NCI-H2196 (cell line): ENCODE measurements around the gene FAM168A.

Source experiments
- DNase-seq: peaks from one replicate; lab custom pipeline; 2025; ENCODE audit not compliant: unreplicated experiment; lab: John Stamatoyannopoulos, UW

FAM168A gene

DNA sequence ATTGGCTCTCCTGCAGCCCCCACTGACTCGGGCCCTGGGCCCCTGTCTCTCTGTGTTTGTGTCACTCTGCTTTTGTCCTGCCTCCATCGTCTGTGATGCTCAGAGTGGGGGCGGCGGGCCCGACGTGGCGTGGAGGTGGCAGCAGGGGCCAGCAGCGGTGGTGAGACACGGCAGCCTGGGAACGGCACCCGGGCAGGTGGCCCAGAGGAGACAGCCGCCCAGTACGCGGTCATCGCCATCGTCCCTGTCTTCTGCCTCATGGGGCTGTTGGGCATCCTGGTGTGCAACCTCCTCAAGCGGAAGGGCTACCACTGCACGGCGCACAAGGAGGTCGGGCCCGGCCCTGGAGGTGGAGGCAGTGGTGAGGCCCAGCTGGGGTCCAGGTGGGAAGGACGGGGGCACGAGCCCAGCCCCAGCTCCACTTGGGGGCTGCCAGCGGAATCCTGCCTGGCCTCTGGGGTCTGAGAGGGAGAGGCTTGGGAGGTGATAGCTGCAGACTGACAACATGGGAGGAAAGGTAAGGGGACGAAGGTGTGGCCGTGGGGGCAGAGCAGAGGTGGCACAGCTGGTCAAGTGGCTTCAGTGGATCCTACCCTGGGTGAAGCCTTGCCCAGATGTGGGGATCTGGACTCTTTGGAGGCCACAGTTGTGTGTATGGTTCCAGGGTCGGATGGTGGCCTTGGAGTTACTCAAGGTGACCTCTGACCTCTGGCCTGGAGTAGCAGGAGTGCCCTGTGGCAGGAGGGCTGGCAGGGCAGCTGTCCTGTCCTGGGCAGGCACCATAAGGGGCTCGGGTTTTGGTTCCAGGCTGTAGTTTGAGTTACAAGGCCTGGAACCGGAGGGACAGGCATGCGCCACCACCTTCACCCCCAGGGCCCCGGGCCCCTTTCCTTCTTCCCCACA, 205.6 kb downstream of the FAM168A start:
- no peak for DNase-seq

DNA sequence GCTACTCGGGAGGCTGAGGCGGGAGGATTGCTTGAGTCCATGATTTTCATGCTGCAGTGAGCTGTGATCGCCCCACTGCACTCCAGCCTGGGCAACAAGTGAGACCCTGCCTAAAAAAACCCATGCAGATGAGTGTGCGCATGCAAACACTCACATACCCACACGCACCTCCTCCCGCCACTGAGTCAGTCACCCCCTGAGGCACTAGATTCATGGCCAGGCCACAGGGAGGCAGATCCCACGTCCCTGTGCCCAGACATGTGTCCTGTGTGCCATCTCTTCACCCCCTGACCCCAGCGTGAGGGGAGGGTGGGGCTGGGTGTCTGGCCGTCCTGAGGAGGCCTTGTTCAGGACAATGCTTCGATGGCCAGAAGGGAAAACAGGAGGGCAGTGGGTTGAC, 206.2 kb downstream of the FAM168A start:
- DNase-seq = no peak

DNA sequence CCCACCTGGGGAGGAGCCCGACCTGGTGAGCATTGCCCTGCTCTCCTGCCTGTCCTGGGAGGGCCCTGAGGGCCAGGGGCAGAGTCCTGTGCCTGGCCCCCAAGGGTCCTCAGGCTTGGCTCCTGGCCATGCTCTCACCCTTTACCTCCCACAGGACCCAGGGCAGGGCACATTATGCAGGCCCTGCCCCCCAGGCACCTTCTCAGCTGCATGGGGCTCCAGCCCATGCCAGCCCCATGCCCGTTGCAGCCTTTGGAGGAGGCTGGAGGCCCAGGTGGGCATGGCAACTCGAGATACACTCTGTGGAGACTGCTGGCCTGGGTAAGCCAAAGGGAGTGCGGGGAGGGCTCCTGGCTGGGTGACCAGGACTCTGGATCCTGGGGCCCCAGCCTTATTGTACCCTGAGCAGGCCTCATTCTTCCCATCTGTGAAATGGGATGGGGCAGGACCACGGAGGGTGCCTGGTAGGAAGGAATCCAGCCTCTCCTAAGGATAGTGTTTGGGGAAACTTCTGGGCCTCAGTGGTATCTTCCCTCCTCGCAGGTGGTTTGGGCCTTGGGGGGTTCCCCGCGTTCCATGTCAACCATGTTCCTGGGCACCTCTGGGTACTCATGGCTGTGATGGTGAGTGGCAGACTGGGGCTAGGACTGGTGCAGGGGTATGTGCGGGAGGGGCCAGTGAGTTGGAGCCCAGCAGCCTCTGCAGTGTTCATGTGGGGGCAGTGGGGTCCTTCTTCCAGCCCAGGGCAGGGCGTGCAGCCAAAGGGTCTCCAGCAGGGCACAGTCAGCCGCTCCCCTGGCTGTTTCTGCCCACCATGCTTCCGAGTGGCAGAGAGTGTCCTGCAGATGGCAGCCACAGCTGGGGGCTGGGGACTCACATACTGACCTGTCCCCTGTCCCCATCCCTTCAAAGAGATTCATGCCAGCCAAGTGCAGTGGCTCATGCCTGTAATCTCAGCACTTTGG, 207.0 kb downstream of the FAM168A start:
- DNase-seq = no peak

DNA sequence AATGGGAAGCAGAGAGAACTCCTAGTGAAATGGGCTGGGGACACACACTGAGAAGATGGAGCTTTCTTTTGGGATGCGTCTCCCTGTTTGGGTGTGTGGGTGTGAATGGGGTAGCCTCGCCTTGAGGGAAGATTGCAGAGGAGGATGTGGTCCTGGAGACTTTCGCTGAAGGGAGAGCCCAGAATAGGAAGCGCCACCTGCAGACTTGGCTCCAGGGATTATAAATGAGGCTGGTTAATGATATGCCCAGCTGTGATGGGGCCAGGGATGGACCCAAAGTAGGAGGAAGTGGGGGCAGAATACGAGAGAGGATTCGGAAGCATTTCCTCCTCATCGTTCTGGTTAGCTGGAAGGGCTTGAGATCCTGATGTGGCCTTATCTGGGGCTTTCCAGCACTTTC, 208.0 kb downstream of the FAM168A start:
- DNase-seq = no peak

DNA sequence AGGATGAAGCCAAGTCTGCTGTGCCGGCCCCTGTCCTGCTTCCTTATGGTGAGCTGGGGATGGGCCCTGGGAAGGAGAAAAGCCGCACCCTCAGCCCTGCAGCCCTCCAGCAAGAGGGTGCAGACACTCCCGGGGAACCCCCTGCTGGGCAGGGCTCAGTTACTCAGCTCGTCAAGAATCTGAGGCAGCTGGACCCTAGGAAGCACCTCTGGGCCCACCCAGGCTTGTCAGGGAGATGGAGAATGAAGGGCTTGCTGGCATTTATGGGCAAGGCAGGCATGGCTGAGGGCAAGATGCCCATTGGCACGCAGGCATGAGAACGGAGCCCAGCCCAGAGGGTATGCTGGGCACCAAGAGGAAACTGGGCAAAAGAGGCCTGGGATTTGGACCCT, 208.8 kb downstream of the FAM168A start:
- no peak for DNase-seq

DNA sequence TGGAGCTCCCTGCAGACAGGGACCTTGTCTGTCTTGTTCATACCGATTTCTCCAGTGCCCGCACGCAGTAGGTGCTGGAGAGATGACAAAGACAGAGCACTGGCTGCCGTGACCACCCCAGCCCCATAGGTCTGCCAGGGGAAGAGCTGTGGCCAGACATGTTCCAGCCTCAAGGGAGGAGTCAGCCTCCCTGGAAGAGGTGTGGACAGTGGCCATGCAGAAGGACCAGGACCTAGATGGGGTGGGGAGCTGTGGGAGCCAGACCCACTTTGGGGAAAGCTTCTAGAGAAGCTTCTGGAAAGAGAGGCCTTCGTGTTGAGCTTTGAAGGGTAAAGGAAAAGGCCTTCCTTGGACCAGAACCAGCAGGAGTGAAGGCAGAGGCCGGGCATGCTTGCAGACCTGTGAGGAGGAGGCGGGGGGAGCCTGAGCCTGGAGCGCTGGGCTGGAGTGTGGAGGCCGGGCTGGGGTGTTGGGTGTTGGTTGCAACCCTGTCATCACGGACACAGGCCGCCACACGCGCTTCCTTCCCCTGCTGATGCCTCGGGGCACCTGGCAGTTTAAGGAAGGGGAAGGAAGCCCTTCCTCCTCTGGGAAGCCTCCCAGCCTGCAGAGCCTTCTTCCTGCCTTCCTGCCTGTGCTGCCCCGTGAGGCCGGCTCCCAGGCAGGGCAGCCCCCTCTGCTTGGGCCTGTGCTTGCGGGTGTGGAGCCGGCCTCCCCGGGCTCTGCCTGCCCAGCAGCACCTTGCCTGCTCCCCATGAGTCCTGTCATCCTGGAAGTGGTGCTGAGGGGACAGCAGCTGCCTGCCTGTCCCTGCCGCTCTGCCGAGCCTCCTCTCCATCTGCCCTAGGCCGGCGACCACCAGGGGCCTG, 209.4 kb downstream of the FAM168A start:
- DNase-seq = no peak

DNA sequence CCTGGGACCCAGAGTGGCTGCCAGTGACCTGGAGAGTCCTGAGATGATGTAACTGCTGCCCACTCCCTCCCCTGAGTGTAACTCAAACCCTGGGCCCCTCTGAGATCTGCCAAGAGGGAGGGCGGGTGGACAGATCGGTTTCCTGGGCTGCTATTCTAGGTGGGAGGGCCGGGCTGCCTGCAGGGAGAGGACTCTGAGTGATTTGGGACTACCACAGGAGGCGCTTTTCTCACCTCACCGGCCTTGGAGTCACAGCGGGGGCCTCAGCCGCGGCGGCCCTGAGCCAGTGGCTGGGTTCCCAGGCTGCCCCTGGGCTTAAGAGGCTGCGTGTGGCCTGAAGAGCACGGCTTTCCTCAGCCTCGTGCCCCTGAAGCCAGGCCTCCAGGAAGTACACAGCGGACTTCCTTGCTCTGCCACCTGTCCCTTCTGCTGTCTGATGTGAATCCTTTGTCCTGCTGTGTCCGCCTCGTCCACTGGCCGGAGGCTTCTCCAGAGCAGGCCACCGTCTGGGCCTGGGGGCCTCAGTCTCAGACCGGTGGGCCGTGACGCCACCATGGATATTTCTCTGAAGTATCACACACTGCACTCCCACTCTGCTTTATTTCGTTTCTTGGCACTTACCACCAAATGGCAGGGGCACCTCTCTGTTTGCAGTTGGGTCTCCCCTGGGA, 210.2 kb downstream of the FAM168A start:
- no peak for DNase-seq

DNA sequence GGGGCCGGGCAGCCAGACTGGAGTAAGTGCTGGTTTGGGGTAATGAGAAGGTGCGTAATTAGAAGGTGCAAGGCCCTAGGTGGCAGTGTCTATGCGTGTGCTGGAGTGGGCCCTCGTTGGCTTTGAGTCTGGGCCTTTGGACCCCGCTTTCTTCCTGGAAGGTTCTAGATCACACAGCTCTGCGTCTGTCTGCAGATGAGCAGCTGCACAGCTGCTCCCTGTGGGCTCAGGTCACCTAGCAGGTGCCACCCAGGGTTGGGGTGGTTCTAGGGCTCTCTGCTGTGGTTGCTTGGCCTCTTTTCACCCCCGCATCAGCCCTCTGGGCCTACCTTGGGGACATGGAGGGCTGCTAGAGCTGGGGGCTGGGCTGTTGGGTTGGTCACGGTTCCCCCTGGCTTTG, 211.4 kb downstream of the FAM168A start:
- DNase-seq = no peak

DNA sequence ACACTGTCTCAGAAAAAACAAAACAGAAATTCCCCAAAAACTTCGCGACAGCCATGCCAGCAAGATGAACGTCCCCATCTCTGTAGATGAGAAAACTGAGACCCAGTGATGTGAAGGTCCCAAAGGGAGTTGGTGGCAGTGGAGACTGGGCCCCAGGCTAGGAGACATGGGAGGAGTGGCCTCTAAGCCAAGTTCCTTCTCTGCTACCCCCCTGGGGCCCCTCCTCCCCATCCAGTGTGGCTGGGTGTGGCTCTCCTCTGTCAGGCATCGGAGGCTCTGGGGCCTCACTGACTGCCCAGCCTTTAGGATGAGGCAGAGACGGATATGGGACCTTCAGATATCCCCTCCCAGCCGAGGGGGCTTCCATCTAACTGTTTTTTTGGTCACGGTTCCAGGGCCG, 211.9 kb downstream of the FAM168A start:
- no peak for DNase-seq

DNA sequence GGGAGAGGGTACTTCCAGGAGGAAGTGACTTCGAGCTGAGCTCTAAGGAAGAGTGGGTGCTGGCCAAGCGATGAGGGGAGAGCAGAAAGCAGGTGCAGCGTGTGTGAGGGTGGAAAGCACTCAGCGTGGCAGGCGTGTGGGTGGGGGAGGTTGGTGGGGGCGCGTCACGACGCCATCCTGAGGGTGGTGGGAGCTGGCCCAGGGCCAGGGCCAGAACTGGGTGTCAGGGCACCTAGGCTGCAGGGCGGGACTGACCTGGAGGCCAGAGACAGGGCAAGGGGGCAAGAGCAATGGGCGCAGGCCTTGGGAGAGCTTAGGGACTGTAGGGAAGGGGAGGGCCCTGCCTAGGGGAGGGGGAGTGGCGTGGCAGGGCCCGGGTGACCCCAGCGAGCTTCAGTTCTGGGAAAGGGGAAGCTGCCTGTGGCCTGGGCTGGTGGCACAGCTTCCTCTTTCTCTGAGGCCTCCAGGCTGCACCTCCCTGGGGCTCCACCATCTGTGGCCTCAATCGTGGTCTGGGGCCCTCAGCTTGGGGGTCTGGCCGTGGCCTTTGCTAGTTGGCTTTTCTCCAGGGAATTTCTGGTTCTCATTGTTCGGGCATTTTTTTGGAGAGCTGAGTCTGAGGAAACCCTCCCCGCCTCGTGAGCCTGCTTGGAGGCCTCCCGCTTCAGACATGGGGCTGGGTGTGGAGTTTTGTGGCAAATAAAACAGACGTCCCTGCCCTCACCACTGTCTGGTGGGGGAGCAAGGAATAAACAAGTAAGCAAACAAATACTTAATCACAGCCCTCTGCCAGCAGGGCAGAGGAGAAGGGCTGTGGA, 212.8 kb downstream of the FAM168A start:
- DNase-seq = no peak

DNA sequence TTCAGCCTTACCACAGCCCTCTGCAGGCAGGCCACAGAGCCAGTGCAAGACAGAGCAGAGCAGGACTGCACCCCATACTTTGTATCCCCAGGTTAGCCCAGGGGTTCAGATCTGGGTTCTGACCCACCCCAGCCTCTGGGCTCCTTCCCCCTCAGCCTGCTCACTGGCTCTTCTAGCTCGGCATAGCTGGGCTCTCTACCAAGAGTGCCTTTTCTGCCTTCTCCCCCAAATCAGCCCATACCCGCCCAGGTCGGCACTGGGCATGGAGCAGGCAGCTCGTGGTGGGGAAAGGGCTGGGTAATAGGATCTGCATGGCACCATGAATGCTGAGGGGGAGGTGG, 213.4 kb downstream of the FAM168A start:
- no peak for DNase-seq

DNA sequence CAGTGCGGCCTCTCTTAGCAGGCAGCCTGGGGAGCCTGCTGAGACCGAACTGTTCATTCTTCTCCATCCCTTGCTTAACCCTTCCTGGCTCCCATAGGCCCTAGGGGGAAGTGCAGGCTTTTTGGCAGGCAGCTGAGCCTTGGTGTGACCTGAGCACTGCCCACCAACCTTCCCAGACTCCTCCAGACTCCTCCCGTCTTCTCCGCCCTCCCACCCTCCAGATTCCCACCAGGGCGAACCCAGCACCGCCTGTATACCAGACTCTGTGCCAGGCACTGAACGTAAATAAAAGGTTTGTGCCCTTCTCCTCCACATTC, 213.8 kb downstream of the FAM168A start:
- DNase-seq = no peak

DNA sequence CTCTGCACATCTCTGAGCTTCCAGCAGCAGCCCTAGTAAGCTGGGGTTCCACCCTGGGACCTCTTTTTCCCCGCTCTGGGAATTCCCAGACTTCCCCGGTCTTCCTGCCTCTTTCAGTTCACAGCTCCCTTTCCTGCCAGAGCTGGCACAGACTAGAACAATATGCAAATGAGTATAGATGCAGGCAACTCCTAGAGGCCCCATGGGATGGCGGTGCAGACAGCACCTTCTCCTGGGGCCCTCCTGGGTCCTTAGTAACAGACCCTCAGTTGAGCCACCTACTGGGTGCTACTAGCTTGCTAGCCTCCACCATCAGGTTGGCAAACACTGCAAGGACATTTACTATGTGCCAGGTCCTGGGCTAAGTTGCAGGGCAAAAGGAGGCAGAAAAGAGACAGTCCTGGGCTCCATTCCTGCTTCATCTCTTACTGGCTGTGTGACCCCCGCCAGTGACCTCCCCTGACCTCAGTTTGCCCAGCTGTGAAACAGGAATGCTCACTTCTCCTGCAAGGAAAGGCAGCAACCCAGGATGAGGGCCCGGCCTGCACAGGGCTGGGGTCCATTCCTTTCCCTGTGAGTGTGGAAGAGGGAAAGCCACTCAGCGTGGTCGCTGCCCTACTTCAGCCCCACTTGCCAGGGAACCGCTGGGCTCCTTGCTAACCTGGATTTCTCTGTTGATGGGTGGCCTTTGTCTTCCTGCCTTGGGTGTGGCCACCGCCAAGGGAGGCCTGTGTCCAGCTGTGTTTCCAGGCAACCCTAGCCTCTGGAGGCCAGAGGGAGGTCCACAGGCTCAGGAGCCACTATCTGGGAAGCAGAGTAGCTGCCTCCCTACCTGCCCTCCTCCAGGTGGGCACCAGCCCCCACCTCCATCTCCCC, 214.4 kb downstream of the FAM168A start:
- DNase-seq = no peak

DNA sequence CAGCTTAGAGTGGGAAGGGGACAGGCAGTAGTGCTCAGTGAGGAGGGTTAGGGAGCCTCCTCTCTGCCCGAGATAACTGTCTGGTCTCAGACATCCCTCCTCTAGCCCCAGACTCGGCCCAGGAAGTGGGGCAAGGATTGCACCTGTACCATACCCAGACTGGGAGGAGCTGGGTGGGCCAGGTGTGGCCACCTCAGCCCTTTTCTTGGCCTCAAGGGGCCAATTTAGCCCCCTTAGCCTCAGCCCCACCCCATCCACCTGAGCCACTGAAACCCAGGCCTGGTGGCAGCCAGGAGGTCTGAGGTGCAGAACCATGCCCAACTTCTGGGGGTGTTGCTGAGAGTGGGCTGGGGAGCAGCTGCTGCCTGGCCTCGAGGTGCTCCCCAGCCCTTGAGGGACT, 215.2 kb downstream of the FAM168A start:
- DNase-seq = no peak

DNA sequence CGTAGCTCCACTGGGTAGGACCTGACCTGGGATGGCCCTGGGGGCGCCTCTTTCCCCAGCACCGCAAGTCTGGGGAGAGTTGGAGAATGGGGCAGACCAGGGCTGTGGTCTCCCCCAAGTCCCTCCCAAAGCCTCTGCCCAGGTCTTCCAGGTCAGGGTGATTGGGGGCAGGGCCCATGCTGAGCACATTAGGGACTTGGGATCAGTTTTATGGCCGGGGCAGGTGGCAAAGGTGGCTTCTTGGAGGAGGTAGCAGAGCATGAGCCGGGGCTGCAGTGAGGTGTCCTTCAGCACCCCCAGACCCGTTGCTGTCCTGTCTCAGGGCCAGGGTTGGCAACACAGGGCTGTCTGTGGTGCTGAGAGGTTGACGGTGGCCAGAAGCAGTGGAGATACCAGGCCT, 215.7 kb downstream of the FAM168A start:
- no peak for DNase-seq

DNA sequence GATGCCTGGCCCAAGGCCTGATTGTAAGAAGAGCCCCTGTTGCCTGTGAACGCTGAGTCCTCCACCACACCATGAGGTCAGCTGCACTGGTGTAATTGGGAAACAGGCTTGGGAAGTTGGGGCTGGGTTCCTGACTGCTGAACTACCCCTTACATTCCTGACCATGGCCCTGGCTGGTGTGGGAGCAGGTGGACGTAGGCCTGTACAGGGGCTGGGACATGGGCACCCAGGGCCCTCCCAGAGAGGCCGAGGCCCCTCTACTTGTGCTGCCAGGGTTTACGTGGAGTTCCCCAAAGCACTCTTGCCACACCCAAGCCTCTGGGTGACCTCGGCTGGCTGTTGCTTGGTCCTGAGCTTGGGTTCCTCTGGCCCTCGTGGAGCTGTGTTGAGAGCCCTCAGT, 216.3 kb downstream of the FAM168A start:
- DNase-seq = no peak

DNA sequence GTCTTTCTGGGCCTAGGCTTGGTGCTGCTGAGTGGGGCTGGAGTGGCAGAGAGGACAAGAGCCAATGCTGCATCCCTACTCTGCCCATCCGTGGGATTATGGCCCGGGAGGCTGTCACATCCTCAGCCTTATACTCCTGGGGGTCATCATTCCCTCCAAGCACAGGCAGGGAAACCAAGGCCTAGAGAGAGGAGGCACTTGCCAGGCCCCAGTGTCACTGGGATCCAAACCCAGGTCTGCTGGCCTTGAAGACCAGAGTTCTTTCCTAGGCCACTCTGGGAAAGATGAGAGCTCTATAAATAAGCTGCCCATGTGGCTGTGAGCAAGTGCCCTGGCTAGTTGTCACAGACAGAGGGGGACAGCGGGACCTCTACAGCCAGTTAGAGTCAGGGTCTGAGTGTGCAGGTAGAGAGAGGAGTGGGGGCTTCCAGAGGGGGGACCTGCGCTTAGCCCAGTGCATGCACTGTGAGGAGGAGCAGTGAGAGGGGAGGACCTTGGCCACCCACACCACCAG, 217.0 kb downstream of the FAM168A start:
- DNase-seq = no peak

DNA sequence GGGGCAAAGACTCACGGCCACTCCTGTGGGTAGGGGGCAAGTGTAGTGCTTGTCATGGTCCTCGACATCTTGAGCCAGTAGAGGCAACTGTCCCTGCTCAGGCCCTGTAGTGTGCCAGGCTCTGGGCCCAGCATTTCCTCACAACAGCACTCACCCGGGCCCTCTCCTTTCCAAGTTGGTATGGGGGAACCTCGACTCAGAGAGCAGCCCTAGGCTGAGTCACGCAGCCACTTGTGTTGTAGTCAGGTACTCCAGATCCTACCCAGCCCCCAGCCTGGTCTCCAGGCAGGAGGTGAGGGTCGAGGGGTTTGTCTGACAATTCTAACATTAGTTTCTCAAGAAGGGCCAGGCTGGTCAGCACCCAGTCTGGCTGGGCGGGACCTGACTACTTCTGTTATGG, 217.6 kb downstream of the FAM168A start:
- no peak for DNase-seq
